ENCODE measurements around the gene NABP1.

DNA sequence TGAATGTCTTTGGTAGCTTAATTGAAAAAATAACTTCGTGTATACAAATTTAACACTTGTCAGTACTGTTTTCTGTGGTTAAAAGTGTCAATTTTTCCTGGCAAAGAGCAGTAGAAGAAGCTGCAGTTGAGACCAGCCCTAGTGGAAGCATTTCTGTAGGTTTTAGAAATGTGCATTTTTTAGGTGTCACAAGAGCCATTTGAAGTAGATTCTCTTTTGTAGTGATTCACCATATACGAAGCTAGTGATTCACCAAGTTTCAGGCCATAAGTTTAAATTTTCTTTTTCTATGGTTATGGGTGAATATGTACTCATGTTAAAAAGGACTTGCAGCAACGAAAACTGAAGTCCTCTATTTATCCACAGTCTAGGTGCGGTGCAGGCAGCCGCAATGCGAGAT, 4.2 kb downstream of the NABP1 start:
- TF ChIP-seq CTCF (IDR thresholded peaks at IDR 0.05) (no peak), EP300 (IDR thresholded peaks at IDR 0.05) (no peak), POLR2A (IDR thresholded peaks at IDR 0.05) (no peak)

Data from sigmoid colon (tissue), 4 donors.